OCI-LY1 (cell line): ENCODE results near the gene ZBTB32.

Source experiments
- H2AFZ ChIP-seq: fragments of 200-600 bp; sonication (generic), shearing (Covaris generic); 2 replicates; pipeline ENCODE4 v1.6.0; 2014; ENCODE audit warnings: antibody characterized with exemption, mild to moderate bottlenecking, low read length
- H3F3A ChIP-seq: fragments of 200-600 bp; sonication (generic), shearing (Covaris generic); 2 replicates; pipeline ENCODE4 v1.6.0; 2014; ENCODE audit warnings: mild to moderate bottlenecking, antibody characterized with exemption, low read length, moderate library complexity; ENCODE audit not compliant: insufficient read depth
- H3K27ac ChIP-seq: fragments of 200-600 bp; sonication (generic); 2 replicates; pipeline ENCODE4 v1.5.1; 2014; ENCODE audit warnings: low read length, mixed run types, mild to moderate bottlenecking, low read depth; ENCODE audit not compliant: poor library complexity, severe bottlenecking
- H3K27me3 ChIP-seq: fragments of 200-600 bp; sonication (generic); 2 replicates; pipeline ENCODE4 v1.6.0; 2014; ENCODE audit warnings: antibody characterized with exemption, mild to moderate bottlenecking, low read length, moderate library complexity; ENCODE audit not compliant: insufficient read depth
- H3K36me3 ChIP-seq: fragments of 200-600 bp; sonication (generic); 2 replicates; pipeline ENCODE4 v1.6.1; 2014; ENCODE audit warnings: mild to moderate bottlenecking, antibody characterized with exemption, low read length, moderate library complexity, mixed read lengths; ENCODE audit not compliant: insufficient read depth
- H3K4me1 ChIP-seq: fragments of 200-600 bp; sonication (generic); 2 replicates; pipeline ENCODE4 v1.5.1; 2014; ENCODE audit warnings: mild to moderate bottlenecking, low read length, moderate library complexity; ENCODE audit not compliant: insufficient read depth, severe bottlenecking
- H3K4me2 ChIP-seq: fragments of 200-600 bp; sonication (generic), shearing (Covaris generic); 2 replicates; pipeline ENCODE4 v1.6.1; 2014; ENCODE audit warnings: low read length
- H3K4me3 ChIP-seq: fragments of 200-600 bp; sonication (generic); 2 replicates; pipeline ENCODE4 v1.5.1; 2014; ENCODE audit warnings: low read length, low read depth, mild to moderate bottlenecking, mixed read lengths; ENCODE audit not compliant: poor library complexity, severe bottlenecking
- H3K79me2 ChIP-seq: fragments of 200-600 bp; shearing (Covaris generic); 2 replicates; pipeline ENCODE4 v1.6.1; 2016; ENCODE audit warnings: mixed run types, low read length, mixed read lengths; ENCODE audit not compliant: insufficient read depth
- H3K9ac ChIP-seq: fragments of 200-600 bp; sonication (generic), shearing (Covaris generic); 2 replicates; pipeline ENCODE4 v1.6.1; 2014; ENCODE audit warnings: mild to moderate bottlenecking, low read length, mixed read lengths
- H3K9me2 ChIP-seq: fragments of 200-600 bp; sonication (generic), shearing (Covaris generic); 2 replicates; pipeline ENCODE4 v1.6.1; 2014; ENCODE audit warnings: low read depth, mild to moderate bottlenecking, low read length, mixed read lengths
- H3K9me3 ChIP-seq: fragments of 200-600 bp; shearing (Covaris generic); 2 replicates; pipeline ENCODE4 v1.6.1; 2014; ENCODE audit warnings: low read length, mixed read lengths
- H4K20me1 ChIP-seq: fragments of 200-600 bp; sonication (generic), shearing (Covaris generic); 2 replicates; pipeline ENCODE4 v1.6.0; 2016; ENCODE audit warnings: mild to moderate bottlenecking, low read length; ENCODE audit not compliant: insufficient read depth
- EZH2 ChIP-seq: fragments of 200-600 bp; sonication (generic), shearing (Covaris generic); IDR thresholded peaks from 2 replicates; pipeline ENCODE4 v1.8.0; 2017; ENCODE audit warnings: borderline replicate concordance, mixed run types, mild to moderate bottlenecking, antibody characterized with exemption, low read length, moderate library complexity, mixed read lengths
- TF ChIP-seq, protein P1 (sequence below): fragments of 200-600 bp; sonication (generic), shearing (Covaris generic); IDR thresholded peaks from 2 replicates; pipeline ENCODE4 v1.5.1; 2017; ENCODE audit warnings: mild to moderate bottlenecking, antibody characterized with exemption, low read length, moderate library complexity, mixed read lengths

Gene ZBTB32

DNA sequence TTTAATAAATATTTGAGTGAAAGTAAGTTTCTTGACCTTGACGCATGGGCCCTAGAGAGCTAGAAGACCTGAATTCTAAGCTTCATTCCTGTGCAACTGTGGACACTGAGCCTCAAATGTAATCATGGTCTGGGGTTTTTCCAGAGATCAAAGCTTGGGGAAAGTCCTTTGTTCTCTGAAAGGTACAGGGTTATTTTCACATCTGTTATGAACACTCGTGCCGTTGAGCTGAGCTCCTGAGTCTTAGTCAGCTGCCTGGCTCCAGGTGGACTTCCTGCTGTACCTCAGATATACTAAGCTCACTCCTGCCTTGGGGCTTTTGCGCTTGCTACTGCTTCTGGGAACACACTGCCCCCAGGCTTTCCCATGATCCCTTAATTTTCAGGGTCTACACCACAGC is 7.5 kb upstream of the ZBTB32 start:
- no peaks in the 10 kb centered on the region for H4K20me1 ChIP-seq
- no peaks in the 10 kb centered on the region for H3F3A ChIP-seq
- H3K79me2 ChIP-seq, result no peaks in the 10 kb centered on the region
- H3K9me3 ChIP-seq, result no peaks in the 10 kb centered on the region
- H3K27ac ChIP-seq, result no peak overlapping the region
- H3K27me3 ChIP-seq, result no peaks in the 10 kb centered on the region
- no peak overlapping the region for H2AFZ ChIP-seq
- no peak overlapping the region for H3K9ac ChIP-seq
- H3K36me3 ChIP-seq, result no peaks in the 10 kb centered on the region
- H3K4me3 ChIP-seq, result no peak overlapping the region
- H3K9me2 ChIP-seq, result no peaks in the 10 kb centered on the region
- H3K4me2 ChIP-seq, result no peak overlapping the region
- TF ChIP-seq EZH2, result no peak
- TF ChIP-seq, protein P1, sequence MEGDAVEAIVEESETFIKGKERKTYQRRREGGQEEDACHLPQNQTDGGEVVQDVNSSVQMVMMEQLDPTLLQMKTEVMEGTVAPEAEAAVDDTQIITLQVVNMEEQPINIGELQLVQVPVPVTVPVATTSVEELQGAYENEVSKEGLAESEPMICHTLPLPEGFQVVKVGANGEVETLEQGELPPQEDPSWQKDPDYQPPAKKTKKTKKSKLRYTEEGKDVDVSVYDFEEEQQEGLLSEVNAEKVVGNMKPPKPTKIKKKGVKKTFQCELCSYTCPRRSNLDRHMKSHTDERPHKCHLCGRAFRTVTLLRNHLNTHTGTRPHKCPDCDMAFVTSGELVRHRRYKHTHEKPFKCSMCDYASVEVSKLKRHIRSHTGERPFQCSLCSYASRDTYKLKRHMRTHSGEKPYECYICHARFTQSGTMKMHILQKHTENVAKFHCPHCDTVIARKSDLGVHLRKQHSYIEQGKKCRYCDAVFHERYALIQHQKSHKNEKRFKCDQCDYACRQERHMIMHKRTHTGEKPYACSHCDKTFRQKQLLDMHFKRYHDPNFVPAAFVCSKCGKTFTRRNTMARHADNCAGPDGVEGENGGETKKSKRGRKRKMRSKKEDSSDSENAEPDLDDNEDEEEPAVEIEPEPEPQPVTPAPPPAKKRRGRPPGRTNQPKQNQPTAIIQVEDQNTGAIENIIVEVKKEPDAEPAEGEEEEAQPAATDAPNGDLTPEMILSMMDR, result no peak
- H3K4me1 ChIP-seq, result peaks cover under 1% of the 10 kb centered on the region

DNA sequence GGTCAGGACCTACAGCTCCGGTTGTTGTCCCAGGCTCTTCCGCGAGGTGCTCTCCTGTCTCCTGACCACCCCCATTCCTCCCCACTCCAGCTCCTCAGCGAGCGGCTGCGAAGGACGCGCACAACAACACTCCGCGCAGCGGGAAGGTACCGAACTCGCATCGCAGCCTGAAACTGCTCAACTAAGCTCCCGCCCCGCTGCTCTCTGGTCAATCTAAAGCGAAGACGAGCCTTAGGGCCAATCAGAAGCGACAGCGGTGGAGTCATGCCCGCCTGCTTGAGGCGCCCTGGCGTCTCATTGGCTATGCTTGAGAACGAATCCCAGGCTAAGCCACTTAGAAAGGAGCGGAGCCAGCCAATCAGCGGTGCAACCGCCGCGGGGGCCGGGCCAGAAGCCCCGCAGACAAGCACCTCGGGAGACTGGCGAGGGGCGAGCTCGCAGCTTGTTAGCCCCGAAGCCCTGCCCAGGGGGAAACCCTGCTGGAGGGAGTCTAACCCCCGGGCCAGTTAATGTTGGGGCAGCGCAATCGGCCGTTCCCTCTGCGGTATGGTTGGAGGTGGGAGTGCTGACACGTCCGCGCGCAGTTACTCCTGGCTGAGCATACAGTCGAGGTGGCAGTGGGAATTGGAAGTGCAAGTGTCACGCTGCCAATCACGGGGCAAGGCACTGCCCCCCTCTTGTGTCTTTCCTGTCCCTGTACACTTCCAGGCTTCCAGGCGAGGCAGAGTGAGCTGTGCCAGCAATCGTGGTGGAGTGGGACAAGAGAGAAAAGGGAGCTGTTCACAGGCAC is 1.9 kb upstream of the ZBTB32 start:
- Histone ChIP-seq H3K27ac (no peak overlapping the region), H3K9me2 (no peaks in the 10 kb centered on the region), H3K9ac (peak overlapping the region; percentile 46), H3K79me2 (no peaks in the 10 kb centered on the region), H3K4me1 (peaks cover 8% of the 10 kb centered on the region), H2AFZ (peak overlapping the region; percentile 91; the same call in 1 of the 2 replicates), H3F3A (no peaks in the 10 kb centered on the region), H3K9me3 (no peaks in the 10 kb centered on the region), H4K20me1 (no peaks in the 10 kb centered on the region), H3K4me3 (peak overlapping the region; percentile 68), H3K36me3 (no peaks in the 10 kb centered on the region), H3K27me3 (no peaks in the 10 kb centered on the region), H3K4me2 (peak overlapping the region; percentile 95)
- TF ChIP-seq EZH2, result no peak

DNA sequence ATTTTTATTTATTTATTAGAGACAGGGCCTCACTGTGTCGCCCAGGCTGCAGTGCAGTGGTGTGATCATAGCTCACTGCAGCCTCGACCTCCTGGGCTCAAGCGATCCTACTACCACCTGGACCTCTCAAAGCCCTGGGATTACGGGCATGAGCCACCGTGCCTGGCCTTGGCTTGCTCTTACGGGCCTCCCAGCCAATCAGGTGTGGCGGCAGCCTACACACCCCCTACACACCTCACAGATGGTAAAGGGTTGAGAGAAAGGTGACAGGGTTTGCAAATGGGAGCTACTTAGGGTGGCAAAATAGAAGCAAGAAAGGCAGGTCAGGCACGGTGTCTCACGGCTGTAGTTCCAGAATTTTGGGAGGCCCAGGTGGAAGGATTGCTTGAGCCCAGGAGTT is 1.0 kb upstream of the ZBTB32 start:
- H3K4me2 ChIP-seq, result no peak overlapping the region
- no peaks in the 10 kb centered on the region for H3K9me3 ChIP-seq
- H3K27ac ChIP-seq, result no peak overlapping the region
- H3K9me2 ChIP-seq, result no peaks in the 10 kb centered on the region
- no peak overlapping the region for H3K9ac ChIP-seq
- TF ChIP-seq EZH2, result no peak
- TF ChIP-seq, protein P1, result no peak
- H3K27me3 ChIP-seq, result no peaks in the 10 kb centered on the region
- no peak overlapping the region for H3K4me3 ChIP-seq
- peaks cover 8% of the 10 kb centered on the region for H3K4me1 ChIP-seq
- H2AFZ ChIP-seq, result no peak overlapping the region
- H3F3A ChIP-seq, result no peaks in the 10 kb centered on the region
- no peaks in the 10 kb centered on the region for H4K20me1 ChIP-seq
- no peaks in the 10 kb centered on the region for H3K79me2 ChIP-seq
- no peaks in the 10 kb centered on the region for H3K36me3 ChIP-seq

DNA sequence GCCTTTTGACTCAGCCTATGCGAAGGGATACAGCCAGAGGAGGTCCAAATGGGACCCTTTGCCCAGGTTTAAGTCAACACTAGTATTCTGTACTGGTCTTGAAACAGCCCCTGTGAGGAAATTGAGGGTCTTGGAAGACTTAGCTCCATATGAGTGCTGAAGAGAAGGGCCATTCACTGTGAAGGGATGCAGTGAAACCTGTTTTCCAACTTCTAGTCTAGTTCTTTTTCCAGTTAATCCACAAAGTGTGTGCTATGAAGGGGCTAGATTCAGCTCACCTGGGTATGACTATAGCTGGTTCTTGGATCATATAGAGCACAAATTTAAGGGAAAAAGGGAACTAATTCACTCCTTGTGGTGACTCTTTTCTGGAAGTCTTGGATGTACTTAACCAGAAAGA is 4.0 kb downstream of the ZBTB32 start:
- Histone ChIP-seq H3K27ac (no peak overlapping the region), H3K36me3 (no peaks in the 10 kb centered on the region), H3K9ac (no peak overlapping the region), H3K27me3 (peaks cover 3% of the 10 kb centered on the region; the same call in 1 of the 2 replicates), H3K4me3 (no peak overlapping the region), H3K4me2 (no peak overlapping the region), H3F3A (no peaks in the 10 kb centered on the region), H3K79me2 (no peaks in the 10 kb centered on the region), H3K9me3 (no peaks in the 10 kb centered on the region), H4K20me1 (no peaks in the 10 kb centered on the region), H2AFZ (no peak overlapping the region), H3K4me1 (peaks cover 11% of the 10 kb centered on the region), H3K9me2 (no peaks in the 10 kb centered on the region)
- TF ChIP-seq, protein P1, result no peak
- TF ChIP-seq EZH2, result no peak
